ENCODE data around the gene PIGV. TPM values are rescaled to one million over a fixed set of nuclear protein-coding genes. Genes with fewer than 3 reads are reported as not detected.

Gene PIGV
- polyA plus RNA-seq, 1 donor from 2014 or later = 4.7 TPM

GRCh38 chr1:26748351-26748750 is 39.4 kb upstream of the PIGV start:
- H4K20me1 ChIP-seq (ENCODE audit: insufficient read depth) = peaks cover 13% of the 10 kb centered on the region
- H2AFZ ChIP-seq (ENCODE audit: low read depth, low read length) = no peak overlapping the region
- no peak overlapping the region for H3K4me2 ChIP-seq (ENCODE audit: low read length)
- H3K9me3 ChIP-seq (ENCODE audit: low read length) = no peaks in the 10 kb centered on the region
- H3K27ac ChIP-seq (ENCODE audit: low read length) = no peak overlapping the region
- H3K27me3 ChIP-seq (ENCODE audit: insufficient read depth, low read depth, low read length) = no peaks in the 10 kb centered on the region
- peaks cover 5% of the 10 kb centered on the region for H3K36me3 ChIP-seq (ENCODE audit: insufficient read depth, low read length)
- no peaks in the 10 kb centered on the region for H3F3A ChIP-seq (ENCODE audit: insufficient read depth, low read length, poor library complexity, severe bottlenecking)
- no peaks in the 10 kb centered on the region for H3K9me2 ChIP-seq (ENCODE audit: insufficient read depth, low read length)
- H3K9ac ChIP-seq (ENCODE audit: low read length) = no peak overlapping the region
- H3K79me2 ChIP-seq (replicated peaks; ENCODE audit: insufficient read depth, low read length) = peaks cover 87% of the 10 kb centered on the region
- H3K4me3 ChIP-seq (ENCODE audit: low read length) = no peak overlapping the region
- no peak for TF ChIP-seq SMC3 (conservative IDR thresholded peaks at IDR 0.05; ENCODE audit: poor library complexity)
- no peak for TF ChIP-seq CTCF (IDR thresholded peaks at IDR 0.05; ENCODE audit: poor library complexity, severe bottlenecking)
- TF ChIP-seq MXI1 (conservative IDR thresholded peaks at IDR 0.05; ENCODE audit: poor library complexity, severe bottlenecking) = no peak
- TF ChIP-seq EZH2 (IDR thresholded peaks at IDR 0.05; ENCODE audit: borderline replicate concordance, insufficient read depth, low read length, poor library complexity, severe bottlenecking) = no peak
- no peak for TF ChIP-seq EP300 (conservative IDR thresholded peaks at IDR 0.05; ENCODE audit: poor library complexity, severe bottlenecking)
- TF ChIP-seq POLR2AphosphoS5 (IDR thresholded peaks at IDR 0.05) = no peak
- TF ChIP-seq TAF1 (IDR thresholded peaks at IDR 0.05; ENCODE audit: low read depth) = no peak
- TF ChIP-seq RAD21 (conservative IDR thresholded peaks at IDR 0.05) = no peak
- no peak for TF ChIP-seq REST (IDR thresholded peaks at IDR 0.05; ENCODE audit: borderline replicate concordance)

GRCh38 chr1:26749458-26749857 is 38.3 kb upstream of the PIGV start:
- Histone ChIP-seq H3K4me2 (ENCODE audit: low read length) (no peak overlapping the region), H3K9ac (ENCODE audit: low read length) (no peak overlapping the region), H3K79me2 (replicated peaks; ENCODE audit: insufficient read depth, low read length) (peaks cover 82% of the 10 kb centered on the region), H4K20me1 (ENCODE audit: insufficient read depth) (peaks cover 13% of the 10 kb centered on the region), H3K4me3 (ENCODE audit: low read length) (no peak overlapping the region), H2AFZ (ENCODE audit: low read depth, low read length) (no peak overlapping the region), H3K9me3 (ENCODE audit: low read length) (no peaks in the 10 kb centered on the region), H3K27me3 (ENCODE audit: insufficient read depth, low read depth, low read length) (no peaks in the 10 kb centered on the region), H3F3A (ENCODE audit: insufficient read depth, low read length, poor library complexity, severe bottlenecking) (no peaks in the 10 kb centered on the region), H3K9me2 (ENCODE audit: insufficient read depth, low read length) (no peaks in the 10 kb centered on the region), H3K36me3 (ENCODE audit: insufficient read depth, low read length) (peaks cover 5% of the 10 kb centered on the region), H3K27ac (ENCODE audit: low read length) (no peak overlapping the region)
- TF ChIP-seq REST (IDR thresholded peaks at IDR 0.05; ENCODE audit: borderline replicate concordance) = no peak
- no peak for TF ChIP-seq RAD21 (conservative IDR thresholded peaks at IDR 0.05)
- TF ChIP-seq POLR2AphosphoS5 (IDR thresholded peaks at IDR 0.05) = no peak
- no peak for TF ChIP-seq TAF1 (IDR thresholded peaks at IDR 0.05; ENCODE audit: low read depth)
- no peak for TF ChIP-seq EZH2 (IDR thresholded peaks at IDR 0.05; ENCODE audit: borderline replicate concordance, insufficient read depth, low read length, poor library complexity, severe bottlenecking)
- no peak for TF ChIP-seq EP300 (conservative IDR thresholded peaks at IDR 0.05; ENCODE audit: poor library complexity, severe bottlenecking)
- TF ChIP-seq SMC3 (conservative IDR thresholded peaks at IDR 0.05; ENCODE audit: poor library complexity) = no peak
- TF ChIP-seq CTCF (IDR thresholded peaks at IDR 0.05; ENCODE audit: poor library complexity, severe bottlenecking) = no peak
- TF ChIP-seq MXI1 (conservative IDR thresholded peaks at IDR 0.05; ENCODE audit: poor library complexity, severe bottlenecking) = no peak
